Non-pigmented ciliary epithelial cell (primary cell): Measurements from ENCODE around the gene IRF2BP2.

Experiments
- DNase-seq: peaks from one replicate; pipeline ENCODE4 v3.0.0-alpha.2; 2010; ENCODE audit warnings: low read depth

IRF2BP2 gene

GRCh38 chr1:234634387-234634786 is 24.4 kb upstream of the IRF2BP2 start:
- no peak for DNase-seq

- no peak for DNase-seq
Observed at GRCh38 chr1:234633246-234634003, 23.4 kb upstream of the IRF2BP2 start.

GRCh38 chr1:234632225-234632624 is 22.2 kb upstream of the IRF2BP2 start:
- DNase-seq: no peak

GRCh38 chr1:234631721-234632125 is 21.7 kb upstream of the IRF2BP2 start:
- peak; percentile 94 for DNase-seq

- no peak for DNase-seq
Observed at GRCh38 chr1:234629026-234629425, 19.0 kb upstream of the IRF2BP2 start.

GRCh38 chr1:234628089-234628488 is 18.1 kb upstream of the IRF2BP2 start:
- no peak for DNase-seq

- DNase-seq: no peak
Observed at GRCh38 chr1:234627009-234627950, 17.3 kb upstream of the IRF2BP2 start.

- DNase-seq: no peak
Observed at GRCh38 chr1:234626391-234626790, 16.4 kb upstream of the IRF2BP2 start.

GRCh38 chr1:234624724-234625117 is 14.7 kb upstream of the IRF2BP2 start:
- no peak for DNase-seq

- DNase-seq: no peak
Observed at GRCh38 chr1:234621657-234622335, 11.8 kb upstream of the IRF2BP2 start.

GRCh38 chr1:234621127-234621468 is 11.1 kb upstream of the IRF2BP2 start:
- no peak for DNase-seq

- DNase-seq: no peak
Observed at GRCh38 chr1:234620272-234621126, 10.5 kb upstream of the IRF2BP2 start.

- DNase-seq: no peak
Observed at GRCh38 chr1:234619794-234620247, 9.8 kb upstream of the IRF2BP2 start.

- no peak for DNase-seq
Observed at GRCh38 chr1:234619071-234619480, 9.1 kb upstream of the IRF2BP2 start.

- DNase-seq: no peak
Observed at GRCh38 chr1:234618737-234619049, 8.7 kb upstream of the IRF2BP2 start.

- no peak for DNase-seq
Observed at GRCh38 chr1:234617986-234618736, 8.2 kb upstream of the IRF2BP2 start.

- DNase-seq: no peak
Observed at GRCh38 chr1:234617131-234617985, 7.4 kb upstream of the IRF2BP2 start.

- DNase-seq: no peak
Observed at GRCh38 chr1:234616644-234617043, 6.7 kb upstream of the IRF2BP2 start.

GRCh38 chr1:234614081-234614489 is 4.1 kb upstream of the IRF2BP2 start:
- DNase-seq: no peak
